Endodermal cell (in vitro differentiated cells): ENCODE data around the gene EGFLAM. TPM values are rescaled to one million over a fixed set of nuclear protein-coding genes. Genes with fewer than 3 reads are reported as not detected.

ENCODE experiments used
- DNase-seq: peaks from one replicate; pipeline ENCODE4 v3.0.0-alpha.2; 2017
- H3K27ac ChIP-seq: 2 replicates; pipeline ENCODE4 v1.5.1; 2013; ENCODE audit warnings: mild to moderate bottlenecking, low read depth, low read length, moderate library complexity
- H3K27me3 ChIP-seq: 2 replicates; pipeline ENCODE4 v1.6.1; 2013; ENCODE audit warnings: mild to moderate bottlenecking, low read length, moderate library complexity; ENCODE audit not compliant: insufficient read depth, control insufficient read depth, poor library complexity, severe bottlenecking
- H3K36me3 ChIP-seq: 2 replicates; pipeline ENCODE4 v1.7.0; 2013; ENCODE audit warnings: mild to moderate bottlenecking, low read length, moderate library complexity; ENCODE audit not compliant: control insufficient read depth, insufficient read depth
- H3K4me1 ChIP-seq: one replicate; pipeline ENCODE4 v1.7.0; 2013; ENCODE audit warnings: low read length; ENCODE audit not compliant: control insufficient read depth, insufficient read depth
- H3K4me3 ChIP-seq: 2 replicates; pipeline ENCODE4 v1.5.1; 2013; ENCODE audit warnings: mild to moderate bottlenecking, low read length, moderate library complexity
- H3K9ac ChIP-seq: 2 replicates; pipeline ENCODE4 v1.6.1; 2013; ENCODE audit warnings: mild to moderate bottlenecking, low read length, moderate library complexity; ENCODE audit not compliant: poor library complexity, severe bottlenecking; ENCODE audit errors: extremely low read depth
- H3K9me3 ChIP-seq: 2 replicates; pipeline ENCODE4 v1.6.1; 2013; ENCODE audit warnings: mild to moderate bottlenecking, low read length, moderate library complexity; ENCODE audit not compliant: control insufficient read depth
- H3K27ac Mint-ChIP-seq: 2 replicates; pipeline ENCODE4 v1.8.0; 2020; ENCODE audit warnings: mixed read lengths
- H3K27me3 Mint-ChIP-seq: 2 replicates; pipeline ENCODE4 v1.8.0; 2021; ENCODE audit warnings: mild to moderate bottlenecking, mixed read lengths; ENCODE audit not compliant: insufficient read depth
- H3K36me3 Mint-ChIP-seq: 2 replicates; pipeline ENCODE4 v1.8.0; 2020; ENCODE audit warnings: low read depth, mixed read lengths
- H3K4me1 Mint-ChIP-seq: 2 replicates; pipeline ENCODE4 v1.8.0; 2020; ENCODE audit warnings: mixed read lengths
- H3K4me3 Mint-ChIP-seq: 2 replicates; pipeline ENCODE4 v1.8.0; 2020; ENCODE audit warnings: mild to moderate bottlenecking, moderate library complexity, mixed read lengths
- H3K9me3 Mint-ChIP-seq: 2 replicates; pipeline ENCODE4 v1.8.0; 2020; ENCODE audit warnings: mild to moderate bottlenecking, mixed read lengths
- CTCF ChIP-seq: fragments of 200-600 bp; sonication (generic); conservative IDR thresholded peaks from 2 replicates; pipeline ENCODE4 v1.5.0; 2021; ENCODE audit warnings: antibody characterized with exemption, mild to moderate bottlenecking
- WGBS, 2 experiments: methylation state at CpG; one replicate each; pipeline versions ENCODE4 v1.1.5 to v1.1.7; 2013; ENCODE audit warnings: missing lambda C conversion rate in 2 of 2, mixed read lengths in 1 of 2; ENCODE audit not compliant: insufficient coverage in 1 of 2, insufficient read length in 1 of 2; 5-methylcytosine and 5-hydroxymethylcytosine counted together
- total RNA-seq, 2 donors: library from RNA; stranded (reverse); fragmentation: NEBNext Ultra II Directional in 1 of 2; extraction: Animal tissue kit (Norgen Biotek cat#: 25700) in 1 of 2; gene quantifications; 2 replicates in 1 of 2; 3 replicates in 1 of 2; pipeline ENCODE4 v1.2.1, GENCODE V29; 2021

The EGFLAM gene
- total RNA-seq, 2 donors from 2014 or later: 4.4 to 8.8 TPM

GRCh38 chr5:38344891-38345290 is 86.5 kb downstream of the EGFLAM start:
- Mint-ChIP-seq H3K4me1 (peaks cover 28% of the 10 kb centered on the region), H3K9me3 (peaks cover 2% of the 10 kb centered on the region), H3K4me3 (no peak overlapping the region), H3K27ac (no peak overlapping the region), H3K36me3 (peaks cover 13% of the 10 kb centered on the region), H3K27me3 (no peaks in the 10 kb centered on the region)
- Histone ChIP-seq H3K36me3 (peaks cover 11% of the 10 kb centered on the region), H3K4me3 (no peak overlapping the region), H3K9me3 (no peaks in the 10 kb centered on the region), H3K4me1 (no peaks in the 10 kb centered on the region), H3K27me3 (no peaks in the 10 kb centered on the region), H3K9ac (no peak overlapping the region), H3K27ac (no peak overlapping the region)
- WGBS, 2 experiments: 90 to 91% methylated on average over 4 of the region's 4 CpGs
- TF ChIP-seq CTCF: no peak
- DNase-seq: no peak

GRCh38 chr5:38346593-38346992 is 88.2 kb downstream of the EGFLAM start:
- H3K27me3 ChIP-seq: no peaks in the 10 kb centered on the region
- TF ChIP-seq CTCF: no peak
- Mint-ChIP-seq H3K4me3 (no peak overlapping the region), H3K4me1 (peaks cover 30% of the 10 kb centered on the region), H3K27ac (no peak overlapping the region), H3K9me3 (no peaks in the 10 kb centered on the region), H3K27me3 (no peaks in the 10 kb centered on the region), H3K36me3 (no peaks in the 10 kb centered on the region)
- H3K27ac ChIP-seq: no peak overlapping the region
- no peaks in the 10 kb centered on the region for H3K36me3 ChIP-seq
- peaks cover 3% of the 10 kb centered on the region for H3K4me1 ChIP-seq
- H3K4me3 ChIP-seq: no peak overlapping the region
- 98 to 100% methylated on average over 2 of the region's 2 CpGs for WGBS, 2 experiments
- H3K9me3 ChIP-seq: no peaks in the 10 kb centered on the region
- no peak overlapping the region for H3K9ac ChIP-seq
- no peak for DNase-seq

- peaks cover 4% of the 10 kb centered on the region for H3K4me1 ChIP-seq
- no peaks in the 10 kb centered on the region for H3K9me3 Mint-ChIP-seq
- WGBS, 2 experiments: 94 to 98% methylated on average over 5 to 6 of the region's 6 CpGs
These were observed 88.8 kb downstream of the EGFLAM start for GRCh38 chr5:38347040-38347763.

More at GRCh38 chr5:38347040-38347763, 88.8 kb downstream of the EGFLAM start:
- Mint-ChIP-seq H3K4me1 (peaks cover 30% of the 10 kb centered on the region), H3K27me3 (no peaks in the 10 kb centered on the region), H3K36me3 (no peaks in the 10 kb centered on the region), H3K4me3 (no peak overlapping the region), H3K27ac (no peak overlapping the region)
- Histone ChIP-seq H3K27ac (no peak overlapping the region), H3K9ac (no peak overlapping the region), H3K9me3 (no peaks in the 10 kb centered on the region), H3K4me3 (no peak overlapping the region), H3K36me3 (no peaks in the 10 kb centered on the region), H3K27me3 (no peaks in the 10 kb centered on the region)
- DNase-seq: peak; percentile 45
- TF ChIP-seq CTCF: no peak
